GM18505 (cell line): ENCODE results near the gene ENTHD1.

ENCODE experiments used
- ATAC-seq: cut with Tn5 transposase; IDR thresholded peaks from one replicate; pipeline ENCODE4 v1.9.1; 2021; ENCODE audit not compliant: unreplicated experiment
- POLR2A ChIP-seq: IDR thresholded peaks from 4 replicates; pipeline ENCODE4 v1.6.1; 2011; ENCODE audit warnings: borderline replicate concordance; ENCODE audit not compliant: insufficient read depth, insufficient read length; ENCODE audit errors: extremely low read depth

ENTHD1 gene, protein sequence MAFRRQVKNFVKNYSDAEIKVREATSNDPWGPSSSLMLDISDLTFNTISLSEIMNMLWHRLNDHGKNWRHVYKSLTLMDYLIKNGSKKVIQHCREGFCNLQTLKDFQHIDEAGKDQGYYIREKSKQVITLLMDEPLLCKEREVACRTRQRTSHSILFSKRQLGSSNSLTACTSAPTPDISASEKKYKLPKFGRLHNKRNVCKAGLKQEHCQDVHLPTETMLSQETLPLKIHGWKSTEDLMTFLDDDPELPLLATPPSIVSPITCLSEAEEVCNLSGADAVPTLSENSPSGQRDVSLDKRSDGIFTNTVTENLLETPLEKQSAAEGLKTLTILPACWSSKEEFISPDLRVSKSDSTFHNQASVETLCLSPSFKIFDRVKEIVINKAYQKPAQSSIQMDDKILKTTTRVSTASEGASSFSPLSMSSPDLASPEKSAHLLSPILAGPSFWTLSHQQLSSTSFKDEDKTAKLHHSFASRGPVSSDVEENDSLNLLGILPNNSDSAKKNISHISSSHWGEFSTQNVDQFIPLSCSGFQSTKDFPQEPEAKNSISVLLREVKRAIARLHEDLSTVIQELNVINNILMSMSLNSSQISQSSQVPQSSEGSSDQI

DNA sequence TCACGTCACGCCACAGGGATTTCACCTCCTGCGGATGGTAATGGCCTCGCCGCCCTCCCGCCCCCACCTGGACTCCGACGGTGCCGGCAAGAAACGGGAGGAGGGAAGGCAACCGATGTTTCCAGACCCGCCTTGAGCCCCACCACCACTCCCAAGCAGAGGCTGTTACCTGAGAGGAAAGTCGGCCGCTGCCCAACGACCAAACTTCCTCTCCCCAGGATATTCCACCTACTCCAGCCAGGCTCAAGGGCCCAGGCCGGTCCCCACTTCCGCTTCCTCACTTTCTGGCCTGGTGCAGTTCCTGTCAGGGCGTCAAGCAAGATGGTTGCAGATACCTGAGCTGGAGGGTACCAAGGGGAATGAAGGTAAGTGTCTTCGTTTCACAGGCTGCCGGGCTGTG is at the start of gene ENTHD1:
TSS of gene ENTHD1 (minus strand) at position 235 of the 400 bp plus-strand sequence. CDS start 6,012 bp downstream, outside the sequence.
- no peak for ATAC-seq
- TF ChIP-seq POLR2A, result no peak

GRCh38 chr22:39943337-39943736 is 49.8 kb upstream of the ENTHD1 start:
- ATAC-seq, result no peak
- no peak for TF ChIP-seq POLR2A

- no peak for ATAC-seq
- no peak for TF ChIP-seq POLR2A
Measured at GRCh38 chr22:39942439-39943230, 49.1 kb upstream of the ENTHD1 start.

DNA sequence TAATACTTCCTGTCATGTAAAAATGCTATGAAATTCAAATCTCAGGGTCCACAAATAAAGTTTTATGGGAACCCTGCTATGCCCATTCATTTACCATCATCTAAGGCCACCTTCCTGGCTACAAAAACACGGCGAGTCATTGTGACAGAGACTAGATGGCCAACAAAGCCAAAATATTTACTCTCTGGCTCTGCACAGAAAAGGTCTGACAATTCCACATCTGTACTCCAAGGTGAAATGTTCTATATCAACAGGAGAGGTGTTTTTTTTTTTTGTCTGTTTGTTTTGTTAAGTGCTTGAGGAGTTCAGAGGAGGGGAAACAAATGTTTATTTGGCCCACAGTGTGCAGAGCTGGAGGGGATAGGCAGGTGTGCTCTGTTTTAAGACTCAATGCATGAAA is 48.0 kb upstream of the ENTHD1 start:
- TF ChIP-seq POLR2A, result no peak
- no peak for ATAC-seq

DNA sequence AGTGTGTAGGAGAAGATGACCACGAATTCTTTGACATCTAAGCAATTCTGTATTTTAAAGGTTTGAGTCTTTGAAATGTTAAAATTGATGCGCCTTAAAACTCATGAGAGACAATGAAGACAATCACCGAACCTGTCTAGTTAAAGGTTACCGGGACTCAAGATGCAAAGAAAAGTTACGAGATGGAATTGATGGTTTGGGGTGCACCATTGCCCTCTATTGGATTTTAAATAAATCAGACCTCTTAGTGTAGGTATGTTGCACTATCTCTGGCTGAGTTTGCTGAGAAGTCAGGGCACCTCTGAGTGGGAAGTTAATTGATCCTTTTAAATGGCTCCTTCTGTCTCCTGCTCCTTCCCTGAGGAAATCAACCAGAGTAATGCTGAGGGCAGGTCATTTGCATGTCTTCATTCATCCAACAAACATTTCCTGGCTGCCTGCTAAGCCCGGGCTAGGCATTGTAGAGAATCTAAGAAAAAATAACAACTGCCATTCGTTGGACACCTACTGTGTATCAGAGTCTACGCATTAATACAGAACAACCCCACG is 47.3 kb upstream of the ENTHD1 start:
- no peak for TF ChIP-seq POLR2A
- no peak for ATAC-seq

- TF ChIP-seq POLR2A, result no peak
- ATAC-seq, result no peak
Measured at GRCh38 chr22:39939830-39940229, 46.3 kb upstream of the ENTHD1 start.

GRCh38 chr22:39938509-39939111 is 45.0 kb upstream of the ENTHD1 start:
- ATAC-seq, result no peak
- no peak for TF ChIP-seq POLR2A

DNA sequence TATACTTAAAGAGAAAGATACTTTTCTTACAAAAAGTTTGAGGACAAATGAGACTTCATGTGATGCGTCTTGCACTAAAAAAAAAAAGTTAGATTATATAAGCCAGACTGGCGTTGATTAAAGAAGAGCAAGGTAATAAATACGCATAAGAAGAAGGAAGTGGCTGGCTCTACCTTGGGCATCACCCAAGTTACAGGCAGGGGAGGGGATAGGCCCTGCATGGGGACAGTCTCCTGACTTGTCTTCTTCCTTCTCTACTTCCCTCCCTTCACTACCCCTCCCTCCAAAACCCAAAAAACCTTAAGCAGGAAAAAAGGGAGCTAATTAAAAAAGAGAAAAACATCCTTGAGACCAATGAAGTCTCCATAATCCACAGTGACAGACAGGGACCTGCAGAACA is 44.3 kb upstream of the ENTHD1 start:
- no peak for ATAC-seq

DNA sequence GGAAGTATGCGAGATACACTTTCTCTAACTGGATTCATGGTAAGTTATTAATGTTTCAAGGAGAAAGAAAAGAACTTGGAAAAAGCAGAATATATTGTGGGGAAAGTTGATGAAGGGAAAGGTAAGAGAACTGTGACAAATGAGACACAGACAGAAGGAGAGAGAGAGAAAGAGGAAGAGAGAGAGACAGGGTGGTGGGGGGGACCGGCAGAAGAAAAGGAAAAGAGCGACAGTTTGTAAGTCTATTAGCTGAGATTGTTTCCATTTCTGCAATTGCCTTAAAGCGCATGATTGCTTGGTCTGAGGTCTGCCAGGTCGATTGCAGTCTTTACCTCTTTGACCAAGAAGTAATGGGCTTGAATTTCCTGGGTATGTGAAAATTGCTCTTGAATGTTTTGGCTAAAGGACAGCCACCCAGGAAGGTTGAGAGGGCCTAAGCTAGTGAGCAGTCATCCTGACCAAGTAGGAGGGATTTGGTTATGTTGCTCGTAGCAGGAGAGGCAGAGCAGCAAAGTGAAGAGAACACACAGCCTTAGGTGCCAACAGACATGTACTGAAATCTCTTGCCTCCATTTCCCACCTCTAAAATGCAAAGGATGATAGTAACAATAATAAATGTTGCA is 43.1 kb upstream of the ENTHD1 start:
- no peak for TF ChIP-seq POLR2A
- ATAC-seq, result no peak

More for the DNA sequence above, 44.3 kb upstream of the ENTHD1 start:
- TF ChIP-seq POLR2A, result no peak

DNA sequence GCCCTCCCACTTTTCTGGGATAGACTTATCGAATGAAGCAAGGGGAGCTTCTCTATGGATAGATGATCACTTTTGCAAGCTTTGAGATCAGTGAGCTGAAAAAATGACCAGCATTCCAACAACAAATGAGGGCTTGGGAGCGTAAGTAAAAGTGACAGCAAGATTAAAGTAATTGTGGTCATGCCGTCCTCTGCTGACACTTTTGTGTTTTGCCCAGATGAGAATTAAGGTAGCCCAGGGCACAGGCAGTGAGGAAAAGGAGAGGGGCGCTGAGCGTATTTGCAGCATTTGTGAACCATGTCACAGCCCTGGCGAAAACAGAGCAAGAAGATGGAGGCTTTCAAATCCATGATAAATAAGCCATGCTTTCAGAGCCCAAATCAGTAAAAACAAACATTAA is 42.1 kb upstream of the ENTHD1 start:
- ATAC-seq, result no peak
- TF ChIP-seq POLR2A, result no peak

DNA sequence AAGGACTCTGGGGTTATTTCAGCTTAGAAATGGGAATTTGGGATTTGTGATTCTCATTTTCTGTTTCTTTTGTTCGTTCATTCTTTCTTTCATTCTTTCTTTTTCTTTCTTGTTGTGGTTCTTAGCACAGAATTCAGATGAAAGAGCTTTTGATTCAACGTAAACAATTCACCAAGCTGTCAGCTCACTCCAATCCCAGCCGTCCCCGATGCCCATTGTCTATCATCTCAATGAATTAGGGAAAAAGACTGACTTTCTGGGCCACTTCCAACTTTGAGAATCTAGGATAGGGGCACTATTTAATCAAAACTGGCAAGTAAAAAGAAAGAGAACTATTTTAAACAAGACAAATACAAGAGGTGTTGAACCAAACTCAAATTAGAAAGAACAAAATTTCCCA is 41.6 kb upstream of the ENTHD1 start:
- no peak for ATAC-seq
- no peak for TF ChIP-seq POLR2A

DNA sequence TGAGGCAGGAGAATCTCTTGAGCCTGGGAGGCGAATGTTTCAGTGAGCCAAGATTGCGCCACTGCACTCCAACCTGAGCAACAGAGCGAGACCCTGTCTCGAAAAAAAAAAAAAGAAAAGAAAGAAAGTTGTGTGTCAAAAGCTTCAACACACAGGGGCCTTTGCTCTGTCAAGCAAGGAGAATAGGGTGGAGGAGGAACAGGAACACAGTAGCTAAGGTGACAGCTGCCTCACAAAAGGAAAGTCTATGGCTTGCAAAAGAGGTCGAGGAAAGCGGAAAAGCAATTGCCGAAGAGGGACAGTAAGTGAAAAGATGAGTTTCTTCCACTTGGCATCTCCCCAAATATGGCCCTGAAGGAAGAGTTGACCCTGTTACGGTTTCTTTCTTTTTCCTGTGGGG is 40.2 kb upstream of the ENTHD1 start:
- ATAC-seq, result no peak

More for the DNA sequence above, 40.2 kb upstream of the ENTHD1 start:
- no peak for TF ChIP-seq POLR2A
